CD4-positive, alpha-beta T cell treated with Interleukin-15 for 4 hours (primary cell): Measurements from ENCODE around the gene FBXL4.

Experiments
- DNase-seq: peaks from one replicate; pipeline ENCODE4 v3.0.0-alpha.2; 2020; ENCODE audit warnings: low spot score

The FBXL4 gene

DNA sequence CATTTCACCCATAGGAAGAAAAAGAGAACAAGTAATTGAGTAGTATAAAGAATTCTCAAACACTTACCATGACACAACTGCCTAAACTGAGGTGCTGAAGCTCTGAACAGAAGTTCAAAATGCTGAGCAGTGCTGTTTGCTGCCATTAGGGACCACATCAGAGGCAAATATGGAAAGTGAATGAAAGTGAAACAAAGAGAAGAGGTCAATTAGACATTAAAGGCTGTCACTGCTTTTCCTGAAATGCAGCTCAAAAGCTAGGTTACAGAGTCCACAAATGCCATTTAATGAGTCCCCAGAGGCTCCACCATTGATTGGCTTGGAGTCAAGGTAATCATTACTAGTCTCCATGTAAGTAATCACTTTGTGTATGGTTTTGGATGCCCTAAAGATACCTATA is 67.3 kb downstream of the FBXL4 start:
- no peak for DNase-seq

DNA sequence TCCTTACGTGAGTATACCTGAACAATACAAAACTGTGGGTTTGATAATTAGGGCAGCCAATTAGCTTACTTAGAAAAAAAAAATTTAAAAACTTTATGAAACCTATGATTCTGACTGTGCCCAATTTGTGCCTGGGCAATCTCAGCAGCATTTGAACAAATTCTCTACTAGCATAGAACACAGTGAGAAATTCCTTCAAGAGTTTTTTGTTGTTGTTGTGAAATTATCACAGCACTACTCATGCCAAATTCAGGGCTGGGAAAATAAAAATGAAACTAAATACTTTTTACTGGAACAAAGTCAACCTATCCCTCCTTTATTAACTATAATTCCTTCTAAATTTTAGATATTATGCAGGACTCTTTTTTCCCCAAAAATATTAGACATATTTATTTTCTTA is 70.5 kb downstream of the FBXL4 start:
- no peak for DNase-seq

- no peak for DNase-seq
Measured at GRCh38 chr6:98875375-98875774, 72.4 kb downstream of the FBXL4 start.

GRCh38 chr6:98871821-98872220 is 75.9 kb downstream of the FBXL4 start:
- no peak for DNase-seq

DNA sequence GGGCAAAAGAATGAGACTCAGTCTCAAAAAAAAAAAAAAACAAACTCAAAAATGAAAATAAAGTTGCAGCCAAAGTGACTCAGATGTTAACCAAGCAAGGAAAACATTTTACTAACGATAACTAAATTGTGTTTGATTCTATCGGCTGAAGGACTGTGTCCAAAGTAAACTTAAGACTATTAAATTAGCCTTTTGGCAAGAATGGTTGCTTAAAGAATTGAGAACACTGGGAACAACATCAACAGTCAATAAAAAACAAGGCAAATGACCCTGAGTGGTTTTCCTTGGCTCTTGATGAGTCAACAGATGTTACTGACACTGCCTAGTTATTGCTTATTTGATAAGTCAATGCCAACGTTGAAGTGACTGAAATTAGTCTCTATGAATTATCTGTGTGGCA is 76.7 kb downstream of the FBXL4 start:
- no peak for DNase-seq

GRCh38 chr6:98864497-98864896 is 83.2 kb downstream of the FBXL4 start:
- DNase-seq = no peak

GRCh38 chr6:98848539-98849242 is 99.1 kb downstream of the FBXL4 start:
- no peak for DNase-seq

DNA sequence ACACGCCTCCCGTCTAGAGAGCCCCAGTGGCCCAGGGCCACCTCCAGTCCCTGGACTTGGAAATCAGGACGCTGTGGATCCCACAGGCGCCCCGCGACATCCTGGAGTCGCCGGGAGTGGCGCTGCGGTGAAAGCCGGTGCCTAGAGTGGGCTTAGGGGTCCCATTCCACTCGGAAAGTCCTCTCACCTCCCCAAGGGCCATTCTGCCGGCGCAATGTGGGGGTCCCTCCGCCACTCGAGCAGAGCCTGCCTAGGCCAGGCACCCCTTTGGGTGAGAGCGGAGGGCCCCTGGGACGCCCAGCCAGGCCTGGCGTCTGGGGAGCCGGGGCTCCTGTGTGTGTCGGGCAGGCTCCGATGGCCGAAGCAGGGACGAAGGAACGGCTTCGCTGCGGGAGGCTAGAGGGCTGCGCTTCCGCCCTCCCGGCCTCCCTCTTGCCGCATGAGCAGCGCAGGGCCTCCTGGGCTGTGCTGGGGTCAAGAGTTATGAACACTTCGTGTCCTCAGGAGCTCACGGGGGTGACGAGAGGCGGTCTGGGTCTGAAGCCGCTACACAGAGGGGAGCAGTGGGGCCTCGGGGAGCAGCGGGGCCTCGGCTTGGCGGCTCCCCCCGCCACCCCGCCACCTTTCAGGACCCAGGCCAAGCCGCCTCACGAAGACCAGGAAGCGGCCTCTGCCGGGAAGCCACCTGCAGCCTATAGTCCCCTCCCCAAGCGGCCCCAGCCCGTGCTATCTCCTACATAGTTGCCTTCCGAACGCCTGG is 99.8 kb downstream of the FBXL4 start:
- no peak for DNase-seq

DNA sequence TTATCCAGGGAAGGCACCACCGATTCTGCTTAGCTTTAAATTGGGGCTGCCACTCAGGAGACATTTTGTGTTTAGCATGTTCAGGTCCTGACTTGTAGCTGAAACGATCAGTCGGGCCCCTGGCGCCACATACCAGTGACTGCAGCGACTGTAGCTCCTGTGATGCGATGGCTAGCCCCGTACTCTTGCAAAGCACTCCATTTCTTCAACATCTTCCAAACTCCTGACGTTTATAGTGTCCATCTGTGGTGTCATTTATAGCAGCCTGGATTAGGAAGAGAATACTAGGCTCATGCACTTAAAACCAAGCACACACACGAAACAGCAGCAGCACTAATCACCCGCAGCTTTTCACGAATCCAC is 100.3 kb downstream of the FBXL4 start:
- DNase-seq = no peak

- DNase-seq = no peak
Measured at GRCh38 chr6:98846021-98846380, 101.7 kb downstream of the FBXL4 start.

- DNase-seq = peak; percentile 64
Measured at GRCh38 chr6:98845211-98846020, 102.3 kb downstream of the FBXL4 start.

GRCh38 chr6:98844244-98845210 is 103.2 kb downstream of the FBXL4 start:
- DNase-seq = no peak

GRCh38 chr6:98843271-98844243 is 104.2 kb downstream of the FBXL4 start:
- no peak for DNase-seq

- DNase-seq = no peak
Measured at GRCh38 chr6:98842342-98843180, 105.2 kb downstream of the FBXL4 start.

GRCh38 chr6:98841621-98842341 is 106.0 kb downstream of the FBXL4 start:
- DNase-seq = no peak

DNA sequence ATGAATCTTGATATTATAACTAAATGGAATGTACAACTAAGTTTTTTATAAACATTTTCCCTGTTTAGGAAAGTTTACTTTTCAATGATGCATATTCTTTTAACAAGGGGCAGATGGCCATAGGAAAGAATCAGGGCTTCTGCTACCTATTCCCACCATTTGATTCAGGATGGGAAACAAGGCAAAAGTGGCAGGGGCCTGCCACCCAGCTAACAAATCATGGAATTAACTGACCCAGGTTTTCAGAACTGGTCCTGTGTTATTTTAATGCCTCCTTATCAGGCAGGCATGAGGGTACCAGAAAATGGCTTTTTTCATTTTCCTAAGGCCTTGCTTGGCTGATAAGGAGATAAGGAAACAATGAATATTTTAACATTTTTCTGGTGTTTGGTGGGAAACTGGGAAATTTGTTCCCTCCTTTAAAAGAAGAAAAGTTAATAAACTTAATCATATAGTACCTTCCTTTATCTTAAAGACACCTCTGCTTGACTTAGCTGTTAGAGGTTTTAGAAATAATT is 106.7 kb downstream of the FBXL4 start:
- no peak for DNase-seq

DNA sequence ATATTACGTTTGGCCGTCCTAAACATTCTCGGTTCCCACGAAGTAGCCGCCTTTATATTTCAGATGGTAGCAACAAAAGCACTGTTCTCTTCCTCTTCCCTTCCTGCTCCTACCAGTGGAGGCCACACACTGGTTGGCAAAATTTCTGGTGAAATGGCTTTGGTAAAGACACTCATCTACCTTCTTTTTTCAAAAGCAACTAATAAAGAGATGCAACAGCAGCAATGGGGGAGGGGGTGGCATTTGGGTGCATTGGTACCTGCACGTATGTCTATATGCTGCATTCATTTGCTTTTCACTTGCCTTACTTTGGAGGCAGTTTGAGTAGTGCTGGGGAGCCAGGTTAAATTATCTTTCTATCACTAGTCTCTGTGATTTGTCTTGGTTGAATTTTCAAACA is 107.4 kb downstream of the FBXL4 start:
- no peak for DNase-seq

GRCh38 chr6:98839781-98840361 is 107.9 kb downstream of the FBXL4 start:
- no peak for DNase-seq
